Sigmoid colon (tissue), 4 donors: Measurements from ENCODE around the gene CCDC92.

Source experiments
- EP300 ChIP-seq, 4 donors: sonication (generic); formaldehyde crosslinking; IDR thresholded peaks; one replicate each; pipeline ENCODE4 v1.6.1; 2017; ENCODE audit warnings: antibody characterized with exemption in 4 of 4
- POLR2A ChIP-seq, 2 donors: fragments of 450-650 bp; IDR thresholded peaks; one replicate each; pipeline ENCODE4 v1.6.1; 2016; ENCODE audit warnings: antibody characterized with exemption in 2 of 2, mild to moderate bottlenecking in 2 of 2, moderate library complexity in 2 of 2
- POLR2AphosphoS5 ChIP-seq, 4 donors: sonication (generic); formaldehyde crosslinking; IDR thresholded peaks; one replicate each; pipeline ENCODE4 v1.6.1; 2017; ENCODE audit warnings: antibody characterized with exemption in 4 of 4
- TF ChIP-seq, protein P1 (sequence below), 4 experiments: fragments of 450-650 bp in 3 of 4; fragments of 200-600 bp in 1 of 4; IDR thresholded peaks; one replicate each; pipeline ENCODE4 v1.5.1; 2016 to 2019; ENCODE audit warnings: antibody characterized with exemption in 4 of 4, mild to moderate bottlenecking in 3 of 4, moderate library complexity in 2 of 4

DNA sequence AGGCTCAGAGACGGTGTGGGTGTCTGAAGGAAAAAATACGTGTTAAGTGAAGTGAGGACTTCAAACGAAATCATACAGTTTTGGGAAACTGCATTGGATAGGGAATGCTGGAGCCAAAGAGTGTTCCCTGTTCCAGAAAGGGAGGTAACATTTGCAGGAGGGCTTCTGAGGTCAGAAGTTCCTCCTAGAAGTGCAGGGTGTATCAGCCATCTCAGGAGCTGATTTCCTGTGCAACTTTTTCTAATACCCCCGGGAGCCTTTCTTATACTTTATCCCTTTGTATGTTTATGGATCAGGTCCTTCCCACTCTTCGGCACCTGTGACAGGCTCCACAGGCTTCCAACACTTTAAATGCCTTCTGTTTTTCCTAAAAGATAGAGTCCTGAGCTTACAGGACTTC, 25.3 kb upstream of the CCDC92 start:
- TF ChIP-seq, protein P1, sequence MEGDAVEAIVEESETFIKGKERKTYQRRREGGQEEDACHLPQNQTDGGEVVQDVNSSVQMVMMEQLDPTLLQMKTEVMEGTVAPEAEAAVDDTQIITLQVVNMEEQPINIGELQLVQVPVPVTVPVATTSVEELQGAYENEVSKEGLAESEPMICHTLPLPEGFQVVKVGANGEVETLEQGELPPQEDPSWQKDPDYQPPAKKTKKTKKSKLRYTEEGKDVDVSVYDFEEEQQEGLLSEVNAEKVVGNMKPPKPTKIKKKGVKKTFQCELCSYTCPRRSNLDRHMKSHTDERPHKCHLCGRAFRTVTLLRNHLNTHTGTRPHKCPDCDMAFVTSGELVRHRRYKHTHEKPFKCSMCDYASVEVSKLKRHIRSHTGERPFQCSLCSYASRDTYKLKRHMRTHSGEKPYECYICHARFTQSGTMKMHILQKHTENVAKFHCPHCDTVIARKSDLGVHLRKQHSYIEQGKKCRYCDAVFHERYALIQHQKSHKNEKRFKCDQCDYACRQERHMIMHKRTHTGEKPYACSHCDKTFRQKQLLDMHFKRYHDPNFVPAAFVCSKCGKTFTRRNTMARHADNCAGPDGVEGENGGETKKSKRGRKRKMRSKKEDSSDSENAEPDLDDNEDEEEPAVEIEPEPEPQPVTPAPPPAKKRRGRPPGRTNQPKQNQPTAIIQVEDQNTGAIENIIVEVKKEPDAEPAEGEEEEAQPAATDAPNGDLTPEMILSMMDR (IDR thresholded peaks at IDR 0.05), result no peak
- TF ChIP-seq POLR2A (IDR thresholded peaks at IDR 0.05) (no peak), POLR2AphosphoS5 (IDR thresholded peaks at IDR 0.05) (no peak), EP300 (IDR thresholded peaks at IDR 0.05) (no peak)
